ENCODE measurements around the gene OSTC.

The OSTC gene

DNA sequence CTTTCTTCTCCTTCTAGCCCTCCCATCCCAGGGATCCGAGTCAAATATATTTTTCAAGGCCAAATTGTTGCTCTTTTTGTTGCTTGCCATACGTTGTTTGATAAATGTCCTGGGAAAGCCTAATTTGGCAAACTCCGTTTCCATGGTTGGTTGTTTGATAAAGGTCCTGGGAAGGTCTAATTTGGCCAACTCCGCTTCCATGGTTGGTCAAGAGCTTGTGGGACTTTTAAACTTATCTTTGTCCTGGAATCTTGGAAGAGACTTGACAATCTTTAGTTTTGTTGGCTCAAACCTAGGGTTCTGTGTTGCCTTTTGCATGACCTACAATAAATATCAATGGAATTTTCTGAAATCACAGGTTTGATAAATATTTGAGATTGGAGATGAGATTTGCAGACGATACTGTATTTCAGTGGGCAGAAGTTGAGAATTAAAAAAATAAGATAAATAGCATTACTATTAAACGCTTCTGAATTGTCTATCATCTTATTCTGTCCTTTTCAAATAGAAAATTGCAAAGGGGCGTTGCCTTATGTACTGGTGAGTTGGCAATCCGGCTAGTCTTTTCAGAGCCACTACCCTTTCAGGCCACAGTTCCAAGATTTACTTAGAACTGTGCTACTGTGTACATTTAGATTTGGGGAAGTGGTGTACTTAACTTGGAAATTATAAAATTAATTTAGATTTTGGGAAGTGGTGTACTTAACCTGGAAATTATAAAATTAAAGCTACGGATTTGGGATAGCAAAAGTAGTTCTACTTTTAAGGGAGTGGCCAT lies 804 bp downstream of the OSTC start:
- TF ChIP-seq, protein P1, sequence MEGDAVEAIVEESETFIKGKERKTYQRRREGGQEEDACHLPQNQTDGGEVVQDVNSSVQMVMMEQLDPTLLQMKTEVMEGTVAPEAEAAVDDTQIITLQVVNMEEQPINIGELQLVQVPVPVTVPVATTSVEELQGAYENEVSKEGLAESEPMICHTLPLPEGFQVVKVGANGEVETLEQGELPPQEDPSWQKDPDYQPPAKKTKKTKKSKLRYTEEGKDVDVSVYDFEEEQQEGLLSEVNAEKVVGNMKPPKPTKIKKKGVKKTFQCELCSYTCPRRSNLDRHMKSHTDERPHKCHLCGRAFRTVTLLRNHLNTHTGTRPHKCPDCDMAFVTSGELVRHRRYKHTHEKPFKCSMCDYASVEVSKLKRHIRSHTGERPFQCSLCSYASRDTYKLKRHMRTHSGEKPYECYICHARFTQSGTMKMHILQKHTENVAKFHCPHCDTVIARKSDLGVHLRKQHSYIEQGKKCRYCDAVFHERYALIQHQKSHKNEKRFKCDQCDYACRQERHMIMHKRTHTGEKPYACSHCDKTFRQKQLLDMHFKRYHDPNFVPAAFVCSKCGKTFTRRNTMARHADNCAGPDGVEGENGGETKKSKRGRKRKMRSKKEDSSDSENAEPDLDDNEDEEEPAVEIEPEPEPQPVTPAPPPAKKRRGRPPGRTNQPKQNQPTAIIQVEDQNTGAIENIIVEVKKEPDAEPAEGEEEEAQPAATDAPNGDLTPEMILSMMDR (IDR thresholded peaks at IDR 0.05): no peak

DNA sequence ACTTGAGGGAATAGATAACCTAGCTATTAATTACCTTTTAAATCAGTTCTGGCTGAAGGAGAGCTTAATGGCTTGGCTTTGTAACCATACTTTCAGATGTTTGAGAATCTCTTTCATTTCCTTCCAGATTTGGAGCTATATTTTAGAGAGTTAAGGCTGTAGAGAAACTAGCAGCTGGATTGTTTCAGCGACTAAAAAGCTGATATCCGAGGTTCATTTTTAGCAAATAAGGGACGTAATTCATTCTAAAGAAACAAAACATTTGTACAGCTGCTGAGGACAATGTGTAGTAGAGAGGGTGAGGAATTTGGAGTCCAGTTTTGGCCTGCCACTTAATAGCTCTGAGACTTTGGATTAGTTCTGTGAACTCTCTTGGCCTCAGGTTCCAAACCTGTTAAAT lies 12.2 kb downstream of the OSTC start:
- TF ChIP-seq, protein P1 (IDR thresholded peaks at IDR 0.05): no peak

DNA sequence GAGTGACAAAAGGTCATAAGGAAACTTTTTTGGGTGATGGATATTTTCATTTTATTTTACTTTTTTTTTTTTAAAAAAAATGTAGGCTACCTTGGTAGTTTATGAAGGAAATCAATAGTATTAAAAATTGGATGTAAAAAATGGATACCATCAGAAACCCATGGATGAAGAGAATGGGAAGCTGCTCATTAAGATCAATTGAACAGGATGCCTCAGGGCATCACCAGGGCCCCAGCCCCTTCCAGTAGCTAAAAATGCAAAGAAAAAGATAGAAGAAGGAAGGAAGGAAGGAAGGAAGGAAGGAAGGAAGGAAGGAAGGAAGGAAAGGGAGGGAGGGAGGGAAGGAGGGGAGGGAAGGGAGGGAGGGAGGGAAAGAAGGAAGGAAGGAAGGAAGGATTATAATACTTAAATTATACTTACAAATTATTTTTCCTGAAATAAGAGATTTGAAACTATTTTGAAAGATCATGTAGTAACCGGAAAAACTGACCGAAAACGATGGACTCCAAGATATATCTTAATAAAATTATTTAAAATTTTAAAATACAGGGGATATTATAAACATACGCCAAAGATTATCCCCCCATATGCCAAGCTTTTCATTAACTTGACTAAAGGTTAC lies 24.1 kb downstream of the OSTC start:
- TF ChIP-seq, protein P1 (IDR thresholded peaks at IDR 0.05): no peak

DNA sequence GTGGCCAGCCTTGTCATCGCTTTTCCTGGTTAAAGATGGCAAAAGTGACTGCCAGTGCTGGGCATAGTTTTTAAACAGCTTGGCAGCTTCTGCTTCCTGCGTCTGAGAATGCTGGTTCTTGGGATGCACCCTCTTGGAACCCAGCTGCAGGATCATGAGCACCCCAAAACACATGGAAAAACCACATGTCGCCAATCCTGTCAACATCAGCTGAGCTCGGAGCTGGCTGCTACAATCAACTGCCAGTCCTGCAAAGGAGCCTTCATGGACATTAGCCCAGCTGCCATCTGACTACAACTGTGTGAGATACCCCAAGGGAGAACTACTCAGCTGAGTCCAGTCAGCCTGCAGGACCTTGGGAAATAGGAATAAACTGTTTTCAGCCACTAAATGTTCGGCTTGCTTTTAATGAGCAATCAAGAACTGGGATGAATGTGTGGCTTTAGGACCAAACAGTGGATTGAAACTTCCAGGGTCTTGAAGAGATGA lies 31.0 kb downstream of the OSTC start:
- TF ChIP-seq, protein P1 (IDR thresholded peaks at IDR 0.05): no peak

DNA sequence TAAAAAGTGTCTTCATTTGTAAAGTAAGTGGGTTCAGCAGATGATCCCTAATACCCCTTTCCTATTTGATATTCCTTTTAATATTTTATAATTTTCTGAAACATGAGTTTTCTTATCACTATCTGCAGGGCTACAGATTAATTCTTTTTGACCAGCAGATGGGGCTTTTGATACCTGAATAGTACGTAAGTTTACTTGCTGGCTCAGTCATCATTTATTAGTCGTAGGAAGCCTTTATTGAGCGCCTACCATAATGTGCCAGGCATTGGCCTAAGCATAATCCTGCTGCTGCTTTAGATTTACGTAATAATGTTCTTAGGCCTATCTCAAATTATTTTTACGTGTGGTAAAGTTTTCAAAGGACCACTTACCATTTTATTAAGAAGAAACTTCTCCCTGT lies 33.1 kb downstream of the OSTC start:
- TF ChIP-seq, protein P1 (IDR thresholded peaks at IDR 0.05): peak; percentile 60

DNA sequence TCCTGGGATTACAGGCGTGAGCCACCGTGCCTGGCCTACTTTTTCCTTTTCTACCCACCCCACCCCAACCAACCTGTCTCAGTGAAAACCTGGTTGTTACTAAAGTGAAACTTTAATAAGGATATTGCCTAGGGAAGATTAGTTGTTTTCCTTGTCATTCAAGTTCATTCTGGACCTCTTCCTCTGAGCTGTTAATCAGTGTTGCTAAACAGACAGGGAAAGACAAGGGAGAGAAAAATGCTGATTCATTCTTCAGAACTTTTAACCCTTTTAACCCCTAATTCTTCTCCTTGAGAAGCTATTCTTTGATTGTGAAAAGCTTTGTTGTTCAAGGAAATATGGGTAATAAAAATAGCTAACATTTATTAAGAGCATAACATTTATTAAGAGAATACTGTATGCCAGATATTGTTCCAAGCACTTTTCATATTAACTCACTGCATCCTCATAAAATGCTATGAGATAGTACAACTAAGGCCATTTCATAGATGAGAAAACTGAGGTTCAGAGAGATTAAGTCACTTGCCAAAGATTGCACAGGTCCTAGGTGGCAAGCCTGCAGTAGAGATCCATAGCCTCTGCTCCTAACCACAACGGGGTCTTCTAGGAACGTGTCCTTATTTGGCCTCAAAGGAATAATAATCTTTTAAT lies 34.8 kb downstream of the OSTC start:
- TF ChIP-seq, protein P1 (IDR thresholded peaks at IDR 0.05): no peak

DNA sequence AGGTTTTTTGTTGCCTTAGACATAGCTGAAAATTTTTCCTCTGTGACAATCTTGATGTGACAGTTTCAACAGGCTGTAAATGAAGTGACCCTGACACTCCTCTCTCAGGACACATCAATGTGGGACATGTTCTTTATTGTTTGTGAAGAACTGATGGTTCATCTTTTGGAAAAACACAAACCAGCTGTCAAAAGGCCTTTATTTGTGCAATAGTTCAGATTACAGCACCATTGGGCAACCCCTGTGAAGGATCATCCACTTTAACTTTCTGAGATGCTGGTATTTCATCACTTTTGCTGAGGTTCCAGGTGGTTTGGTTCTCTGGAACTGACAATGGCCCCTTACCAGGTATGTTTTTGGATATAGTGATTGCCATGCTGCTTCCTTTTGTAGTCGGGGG lies 40.3 kb downstream of the OSTC start:
- TF ChIP-seq, protein P1 (IDR thresholded peaks at IDR 0.05): no peak
